Endothelial cell (in vitro differentiated cells): ENCODE data around the gene FAM24B. TPM values are rescaled to one million over a fixed set of nuclear protein-coding genes. Genes with fewer than 3 reads are reported as not detected.
"Not testable (repeated sequence)": the region's sequence is repeated elsewhere in the genome, so short reads cannot be mapped to it uniquely, and the experiment has no call there.

Source experiments
- DNase-seq: peaks from one replicate; pipeline ENCODE4 v3.0.0; 2021; ENCODE audit warnings: low spot score
- H3K27ac Mint-ChIP-seq: one replicate; pipeline ENCODE4 v1.8.0; 2021; ENCODE audit warnings: mixed read lengths, inconsistent platforms; ENCODE audit not compliant: unreplicated experiment
- H3K27me3 Mint-ChIP-seq: one replicate; pipeline ENCODE4 v1.8.0; 2021; ENCODE audit warnings: mild to moderate bottlenecking, moderate library complexity, mixed read lengths, inconsistent platforms; ENCODE audit not compliant: unreplicated experiment
- H3K36me3 Mint-ChIP-seq: one replicate; pipeline ENCODE4 v1.8.0; 2021; ENCODE audit warnings: mild to moderate bottlenecking, low read depth, mixed read lengths, inconsistent platforms; ENCODE audit not compliant: unreplicated experiment
- H3K4me1 Mint-ChIP-seq: one replicate; pipeline ENCODE4 v1.8.0; 2021; ENCODE audit warnings: mild to moderate bottlenecking, mixed read lengths, inconsistent platforms; ENCODE audit not compliant: unreplicated experiment
- H3K4me3 Mint-ChIP-seq: one replicate; pipeline ENCODE4 v1.8.0; 2021; ENCODE audit warnings: mild to moderate bottlenecking, mixed read lengths, inconsistent platforms; ENCODE audit not compliant: unreplicated experiment
- H3K9me3 Mint-ChIP-seq: one replicate; pipeline ENCODE4 v1.8.0; 2021; ENCODE audit warnings: mixed read lengths, inconsistent platforms; ENCODE audit not compliant: unreplicated experiment
- CTCF ChIP-seq: fragments of 200-600 bp; sonication (generic); IDR thresholded peaks from one replicate; pipeline ENCODE4 v1.5.0; 2021; ENCODE audit warnings: antibody characterized with exemption; ENCODE audit not compliant: unreplicated experiment
- long read RNA-seq: library from polyadenylated mRNA; unstranded; transcript quantifications from one replicate; pipeline ENCODE4 v2.0.0, GENCODE V29; 2020; ENCODE audit not compliant: unreplicated experiment
- total RNA-seq: library from RNA; stranded (reverse); fragmentation: NEBNext Ultra II Directional; extraction: Animal tissue kit (Norgen Biotek cat#: 25700); gene quantifications from one replicate; pipeline ENCODE4 v1.2.1, GENCODE V29; 2021; ENCODE audit not compliant: unreplicated experiment

The FAM24B gene, protein sequence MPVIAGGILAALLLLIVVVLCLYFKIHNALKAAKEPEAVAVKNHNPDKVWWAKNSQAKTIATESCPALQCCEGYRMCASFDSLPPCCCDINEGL
- 2.7 TPM for total RNA-seq
- long read RNA-seq, partial matches to known transcripts, result 0 of 1 reads
- long read RNA-seq, other reads (novel, unspliced or antisense), result 0 of 1 reads

DNA sequence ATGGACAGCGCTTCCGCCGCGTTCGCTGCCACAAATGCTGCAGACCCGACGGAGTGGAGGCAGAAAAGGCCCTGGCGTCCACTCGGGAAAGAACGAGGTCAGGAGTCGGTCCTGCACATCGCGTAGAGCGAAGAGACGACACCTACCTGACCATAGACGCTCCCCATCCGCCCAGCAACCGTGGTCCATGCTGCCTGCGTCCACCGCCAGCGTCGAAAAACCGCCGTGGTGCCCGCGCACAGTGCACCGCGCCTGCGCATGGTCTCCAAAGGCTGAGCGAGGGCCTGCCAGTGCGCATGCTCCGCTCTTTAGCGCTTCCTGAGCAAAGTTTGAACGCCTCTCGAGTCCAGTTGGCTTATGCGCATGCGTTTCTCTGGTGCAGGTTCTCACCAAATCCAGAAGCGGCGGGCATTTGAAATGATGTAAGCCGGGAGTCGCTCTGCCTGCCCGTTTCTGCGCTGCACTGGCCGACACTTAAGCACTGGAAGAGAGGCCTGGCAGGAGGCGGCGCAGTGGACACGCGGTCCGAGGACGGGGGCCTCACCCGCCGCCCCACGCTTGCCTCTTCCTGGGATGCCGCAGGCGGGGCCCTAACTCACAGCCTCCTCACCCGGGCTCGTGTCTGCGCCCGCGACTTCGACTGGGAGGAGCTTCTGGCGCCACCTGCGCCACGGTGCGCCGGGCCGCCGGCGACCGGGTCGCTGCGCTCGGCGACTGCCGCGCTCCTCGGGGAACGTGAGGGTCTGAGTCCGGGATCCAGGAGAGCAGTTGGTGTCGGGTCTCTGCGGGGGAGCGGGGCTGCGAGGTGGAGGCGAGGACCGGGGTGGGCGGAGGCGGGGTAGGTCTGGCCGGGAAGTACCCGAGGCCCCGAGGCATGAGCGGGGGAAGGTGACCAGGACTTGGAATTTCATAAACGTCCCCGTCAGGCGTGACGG lies at the start of gene FAM24B:
Gene FAM24B (minus strand): TSS at position 243 of the 935 bp plus-strand sequence. CDS start 29,066 bp downstream, outside the sequence.
- no peaks in the 10 kb centered on the region for H3K27me3 Mint-ChIP-seq
- H3K4me3 Mint-ChIP-seq, result peak within 1 kb of the TSS; percentile 84
- peak; percentile 87 for DNase-seq
- no peaks in the 10 kb centered on the region for H3K36me3 Mint-ChIP-seq
- H3K27ac Mint-ChIP-seq, result no peak within 1 kb of the TSS
- H3K9me3 Mint-ChIP-seq, result no peaks in the 10 kb centered on the region
- TF ChIP-seq CTCF, result no peak
- H3K4me1 Mint-ChIP-seq, result peaks cover 6% of the 10 kb centered on the region

DNA sequence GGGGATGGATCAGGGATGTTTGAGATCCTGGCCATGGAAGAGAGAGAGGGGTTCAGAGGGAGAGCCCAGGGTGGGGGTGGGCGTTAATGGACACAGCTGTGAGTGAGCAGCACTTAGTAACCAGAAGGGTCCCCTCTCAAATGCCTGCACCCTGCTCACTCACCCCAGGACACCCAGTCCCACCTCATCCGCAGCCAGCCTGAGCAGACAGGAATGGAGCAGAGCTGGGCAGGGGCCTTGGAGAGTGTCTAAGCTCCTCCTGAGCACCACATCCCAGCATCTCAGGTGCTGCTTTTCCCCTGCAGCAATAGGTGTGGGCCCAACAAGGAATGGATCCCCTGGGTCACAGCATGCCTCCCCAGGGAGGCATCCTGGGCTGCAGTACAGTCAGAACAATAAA lies 36.3 kb upstream of the FAM24B start:
- TF ChIP-seq CTCF, result no peak
- H3K4me1 Mint-ChIP-seq, result no peaks in the 10 kb centered on the region
- no peak for DNase-seq
- H3K27ac Mint-ChIP-seq, result no peak overlapping the region
- no peaks in the 10 kb centered on the region for H3K36me3 Mint-ChIP-seq
- H3K4me3 Mint-ChIP-seq, result no peak overlapping the region
- H3K9me3 Mint-ChIP-seq, result no peaks in the 10 kb centered on the region
- H3K27me3 Mint-ChIP-seq, result peaks cover 1% of the 10 kb centered on the region

DNA sequence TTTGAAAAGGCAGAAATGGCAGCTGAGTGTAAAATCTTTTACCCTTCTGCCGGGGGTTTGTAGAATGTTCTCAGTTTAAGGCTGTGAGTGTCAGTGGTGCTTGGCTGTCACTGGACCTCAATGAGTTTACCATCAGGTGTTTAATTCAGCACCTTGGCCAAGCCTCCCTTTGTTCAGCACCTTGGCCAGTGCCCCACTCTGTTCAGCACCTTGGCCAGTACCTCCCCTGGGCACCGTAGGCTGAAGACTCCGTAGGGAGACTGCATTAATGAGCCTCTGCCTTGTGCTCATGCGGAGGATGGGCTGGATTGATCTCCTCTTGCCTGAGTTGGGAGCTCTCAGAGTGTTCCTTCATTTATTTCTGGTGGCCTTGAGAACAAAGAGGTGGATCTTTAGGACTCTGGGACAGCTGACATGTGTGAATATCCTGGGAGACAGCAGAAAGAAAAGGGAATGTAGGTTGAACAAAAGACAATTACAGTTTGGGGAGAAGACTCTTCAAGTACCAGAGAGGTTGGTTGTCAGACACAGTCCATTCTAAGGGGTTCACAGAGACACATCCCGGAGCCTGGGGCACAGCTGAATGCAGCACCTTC lies 32.6 kb upstream of the FAM24B start:
- no peaks in the 10 kb centered on the region for H3K36me3 Mint-ChIP-seq
- no peak for TF ChIP-seq CTCF
- H3K4me1 Mint-ChIP-seq, result no peaks in the 10 kb centered on the region
- H3K4me3 Mint-ChIP-seq, result no peak overlapping the region
- peak; percentile 76 for DNase-seq
- H3K9me3 Mint-ChIP-seq, result no peaks in the 10 kb centered on the region
- peaks cover 1% of the 10 kb centered on the region for H3K27me3 Mint-ChIP-seq
- H3K27ac Mint-ChIP-seq, result no peak overlapping the region

GRCh38 chr10:122910310-122910709 lies 30.9 kb upstream of the FAM24B start, which contains the start of gene FAM24A:
TSS of gene FAM24A (plus strand) at chr10:122910610. CDS start at chr10:122911635, 1,025 bp downstream.
- Mint-ChIP-seq H3K4me1 (no peaks in the 10 kb centered on the region), H3K36me3 (no peaks in the 10 kb centered on the region), H3K4me3 (no peak within 1 kb of the TSS), H3K27ac (no peak within 1 kb of the TSS), H3K27me3 (peaks cover 1% of the 10 kb centered on the region), H3K9me3 (no peaks in the 10 kb centered on the region)
- no peak for DNase-seq
- TF ChIP-seq CTCF, result no peak

- H3K4me3 Mint-ChIP-seq, H3K9me3 Mint-ChIP-seq, H3K27me3 Mint-ChIP-seq, H3K36me3 Mint-ChIP-seq, DNase-seq, H3K4me1 Mint-ChIP-seq, H3K27ac Mint-ChIP-seq: not testable (repeated sequence)
These were observed 24.5 kb upstream of the FAM24B start for GRCh38 chr10:122903861-122904260.
